Lung microvascular endothelial cell (primary cell): Measurements from ENCODE around the gene SOX18. TPM values are rescaled to one million over a fixed set of nuclear protein-coding genes. Genes with fewer than 3 reads are reported as not detected.
A peak's percentile ranks its signal among the peaks of the same experiment; 100 is the strongest.
"Not testable (repeated sequence)": the region's sequence is repeated elsewhere in the genome, so short reads cannot be mapped to it uniquely, and the experiment has no call there.

Experiments used
- DNase-seq, 2 donors: peaks; one replicate each; pipeline versions ENCODE4 v3.0.0 to v3.0.0-alpha.2; 2010; ENCODE audit warnings: low read depth in 2 of 2
- total RNA-seq: library from RNA; depleted of rRNA; stranded (reverse); fragments of >200 nt; gene quantifications from 2 replicates; pipeline ENCODE4 v1.2.1, GENCODE V29; 2014

Gene SOX18
- total RNA-seq, result 23.8 and 29.6 TPM in 2 replicates

DNA sequence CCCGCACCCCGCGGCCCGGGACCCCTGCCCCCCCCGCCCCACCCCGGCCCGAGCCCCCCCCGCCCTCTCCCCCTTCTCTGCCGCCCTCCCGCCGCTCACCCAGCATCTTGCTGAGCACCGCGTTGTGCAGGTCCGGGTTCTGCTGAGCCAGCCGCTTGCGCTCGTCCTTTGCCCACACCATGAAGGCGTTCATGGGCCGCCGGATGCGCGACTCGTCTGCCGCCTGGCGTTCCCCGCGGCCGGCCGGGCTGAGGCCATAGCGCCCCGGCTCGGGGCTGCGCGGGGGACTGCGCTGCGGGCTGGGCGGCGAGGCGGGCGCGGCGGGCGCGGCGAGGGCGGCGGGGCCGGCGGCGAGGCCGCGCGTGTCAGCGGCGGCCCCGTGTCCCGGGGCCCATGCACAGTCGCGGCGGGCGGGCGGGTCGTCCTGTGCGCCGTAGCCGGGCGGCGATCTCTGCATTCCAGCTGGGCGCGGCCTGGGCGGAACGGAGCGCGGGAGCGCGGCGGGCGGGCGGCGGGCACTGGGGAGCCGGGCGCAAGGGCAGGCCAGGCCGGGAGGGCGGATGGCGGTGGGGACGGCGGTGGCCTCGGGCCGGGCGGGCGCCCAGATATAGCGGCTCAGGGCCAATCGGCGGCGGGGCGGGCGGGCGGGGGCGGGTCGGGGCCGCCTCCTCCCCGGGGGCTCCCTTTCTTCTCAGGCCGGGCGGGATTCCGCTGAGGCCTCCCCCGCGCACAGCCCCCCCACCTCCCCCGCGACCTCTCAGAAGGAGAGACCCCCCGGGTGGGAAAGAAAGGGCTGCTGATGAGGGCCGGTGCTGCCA, at the start of gene SOX18:
SOX18 (minus strand) TSS at position 580 of the 818 bp plus-strand sequence; CDS start at position 457, 123 bp downstream.
- peak; percentile 85 to 93 for DNase-seq

- DNase-seq, result no peak
These were observed 49.1 kb upstream of the SOX18 start for GRCh38 chr20:64098471-64099013.

- DNase-seq, result no peak
These were observed 47.1 kb upstream of the SOX18 start for GRCh38 chr20:64096535-64096934.

DNA sequence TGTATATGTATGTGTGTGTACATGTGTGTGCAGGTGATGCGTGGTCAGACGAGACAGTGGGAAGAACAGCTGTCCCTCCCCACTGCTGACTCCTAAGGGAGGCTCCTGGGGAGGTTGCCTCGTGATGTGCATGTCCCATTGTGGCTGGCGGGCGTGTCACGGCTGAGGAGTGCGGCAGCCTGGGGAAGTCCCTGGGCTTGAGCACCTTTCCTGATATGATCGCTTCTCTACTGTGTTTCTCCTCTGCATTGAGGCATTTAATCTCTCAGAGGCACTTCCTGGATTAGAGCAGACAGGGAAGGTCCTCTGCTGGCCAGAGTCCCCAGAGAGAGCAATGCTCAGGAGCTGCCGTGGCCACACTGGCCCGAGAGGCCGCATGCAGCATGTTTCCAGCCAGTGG, 46.5 kb upstream of the SOX18 start:
- no peak for DNase-seq

GRCh38 chr20:64095455-64095854, 46.0 kb upstream of the SOX18 start:
- DNase-seq, result no peak

DNA sequence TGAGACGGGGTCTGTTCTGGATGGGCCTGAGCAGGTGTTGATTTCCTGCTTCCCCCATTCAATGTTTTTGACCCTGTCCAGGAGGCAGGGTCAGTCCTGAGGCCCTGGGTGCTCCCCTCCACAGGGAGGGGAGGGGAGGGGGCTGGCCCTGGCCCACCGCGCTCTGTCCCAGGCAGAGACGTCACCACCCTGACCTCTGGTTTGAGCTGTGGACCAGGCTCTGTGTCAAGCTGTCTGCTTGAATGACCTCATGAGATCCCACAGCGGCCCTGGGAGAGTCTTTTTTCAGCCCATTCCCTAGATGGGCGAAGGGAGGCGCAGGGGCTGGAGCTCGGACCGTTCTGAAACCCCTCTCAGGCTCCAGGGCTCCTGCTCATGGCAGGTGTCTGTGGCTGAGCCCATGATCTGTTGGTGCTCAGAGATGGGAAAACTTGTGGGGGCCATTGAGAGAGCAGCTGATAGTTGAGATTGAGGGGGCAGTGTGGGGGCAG, 43.6 kb upstream of the SOX18 start:
- DNase-seq, result no peak

GRCh38 chr20:64092258-64093012, 43.0 kb upstream of the SOX18 start:
- DNase-seq, result no peak

DNA sequence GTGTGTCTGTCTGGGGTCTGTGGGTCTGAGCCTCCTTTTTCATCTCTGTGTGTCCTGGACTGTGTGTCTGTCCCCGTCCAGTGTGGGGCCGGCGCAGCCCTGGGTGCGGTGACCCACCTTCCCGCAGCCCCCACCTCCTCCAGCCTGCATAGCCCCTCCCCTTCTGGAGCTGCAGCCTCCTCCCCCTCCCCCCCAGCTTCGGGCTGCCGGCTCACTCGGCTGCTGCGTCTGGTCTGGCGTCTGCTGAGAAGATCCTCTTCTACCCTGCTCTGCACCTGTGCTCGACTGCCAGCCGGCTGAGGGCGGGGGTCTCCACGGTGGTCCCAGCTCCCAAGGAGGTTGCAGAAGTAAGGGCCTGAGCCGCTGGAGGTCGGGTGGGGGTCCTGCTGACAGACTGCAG, 42.3 kb upstream of the SOX18 start:
- DNase-seq, result no peak

GRCh38 chr20:64091340-64091739, 41.9 kb upstream of the SOX18 start:
- DNase-seq, result no peak

DNA sequence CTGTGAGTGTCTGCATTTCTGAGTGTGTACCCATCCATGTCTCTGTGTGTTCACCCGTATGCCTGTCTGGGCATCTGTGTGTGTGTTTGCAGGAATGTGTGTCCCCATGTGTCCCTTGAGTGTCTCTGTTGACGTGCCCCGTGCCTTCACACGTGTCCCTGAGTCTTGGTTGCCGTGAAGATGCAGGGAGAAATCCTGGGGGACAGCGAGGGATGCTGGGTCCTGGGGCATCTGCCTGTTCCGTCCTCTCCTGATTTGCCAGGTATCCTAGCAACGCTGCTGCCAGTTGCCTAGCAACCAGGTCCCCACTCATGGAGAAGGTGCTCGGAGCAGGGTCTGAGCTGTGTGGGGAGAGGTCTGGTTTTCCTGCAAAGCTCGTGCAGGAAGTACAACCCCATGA, 40.7 kb upstream of the SOX18 start:
- no peak for DNase-seq

DNA sequence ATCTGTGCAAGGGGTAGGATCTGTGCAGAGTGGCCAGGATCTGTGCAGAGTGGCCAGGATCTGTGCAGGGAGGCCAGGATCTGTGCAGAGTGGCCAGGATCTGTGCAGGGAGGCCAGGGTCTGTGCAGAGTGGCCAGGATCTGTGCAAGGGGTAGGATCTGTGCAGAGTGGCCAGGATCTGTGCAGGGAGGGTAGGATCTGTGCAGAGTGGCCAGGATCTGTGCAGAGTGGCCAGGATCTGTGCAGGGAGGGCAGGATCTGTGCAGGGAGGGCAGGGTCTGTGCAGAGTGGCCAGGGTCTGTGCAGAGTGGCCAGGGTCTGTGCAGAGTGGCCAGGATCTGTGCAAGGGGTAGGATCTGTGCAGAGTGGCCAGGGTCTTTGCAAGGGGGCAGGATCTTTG, 39.1 kb upstream of the SOX18 start:
- DNase-seq, result not testable (repeated sequence)

GRCh38 chr20:64087226-64087825, 37.9 kb upstream of the SOX18 start:
- not testable (repeated sequence) for DNase-seq

GRCh38 chr20:64086801-64087200, 37.4 kb upstream of the SOX18 start:
- no peak for DNase-seq

- no peak for DNase-seq
These were observed 35.3 kb upstream of the SOX18 start for GRCh38 chr20:64084685-64085152.

- no peak for DNase-seq
These were observed 34.6 kb upstream of the SOX18 start, which contains the start of gene LKAAEAR1 for GRCh38 chr20:64083804-64084684. Gene LKAAEAR1 (minus strand): TSS chr20:64084398. CDS start chr20:64084219, 179 bp downstream.

DNA sequence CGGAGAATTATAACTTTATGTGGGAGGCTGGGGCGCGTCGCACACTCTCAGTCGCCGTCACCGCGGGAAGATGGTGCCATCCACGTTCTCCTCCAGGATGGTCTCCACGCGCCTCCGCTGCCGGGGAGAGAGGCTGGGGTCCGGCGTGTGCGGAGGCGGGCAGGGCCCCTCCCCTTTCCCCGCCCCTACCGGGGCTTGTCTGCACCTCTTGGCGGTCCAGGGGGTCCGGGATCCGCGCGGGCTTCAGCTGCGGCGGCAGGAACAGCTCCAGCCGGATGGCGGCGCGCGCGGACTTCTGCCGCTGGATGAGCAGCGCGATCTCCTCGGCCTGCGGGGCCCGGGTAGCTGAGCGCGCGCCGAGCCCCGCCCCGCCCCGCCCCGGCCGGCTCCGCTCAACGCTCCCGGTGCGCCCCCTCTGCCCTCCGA, 34.0 kb upstream of the SOX18 start:
- peak; percentile 77 to 89 for DNase-seq

- no peak for DNase-seq
These were observed 33.5 kb upstream of the SOX18 start for GRCh38 chr20:64082820-64083377.

- DNase-seq, result no peak
These were observed 32.8 kb upstream of the SOX18 start for GRCh38 chr20:64082126-64082731.

- DNase-seq, result no peak
These were observed 32.2 kb upstream of the SOX18 start for GRCh38 chr20:64081624-64081964.
